Measurements from ENCODE around the gene ARHGAP27. TPM values are rescaled to one million over a fixed set of nuclear protein-coding genes. Genes with fewer than 3 reads are reported as not detected.

The ARHGAP27 gene
- total RNA-seq, 1 experiment from 2014 or later: 12.9 TPM

- no peak for TF ChIP-seq ZNF281 (CRISPR knock-in tag; IDR thresholded peaks at IDR 0.05)
- no peak for TF ChIP-seq CDX4 (CRISPR knock-in tag; IDR thresholded peaks at IDR 0.05; ENCODE audit: borderline replicate concordance)
Measured at GRCh38 chr17:45357364-45357997, 75.2 kb downstream of the ARHGAP27 start (continued).

GRCh38 chr17:45355087-45355486, 77.6 kb downstream of the ARHGAP27 start:
- no peak for ATAC-seq
- Mint-ChIP-seq H3K9me3 (peaks cover 21% of the 10 kb centered on the region), H3K36me3 (no peaks in the 10 kb centered on the region), H3K27ac (no peak overlapping the region), H3K4me3 (no peak overlapping the region), H3K4me1 (no peaks in the 10 kb centered on the region), H3K27me3 (ENCODE audit: low read depth) (peaks cover 19% of the 10 kb centered on the region)
- ChIA-PET POLR2A (interaction anchor here (0.6 kb wide), 1 partner anchor 76 kb away, joined by 7 read pairs; no protein-coding TSS in a partner anchor), CTCF (interaction anchor here (1.0 kb wide), 1 partner anchor 84 kb away, joined by 3 read pairs; no protein-coding TSS in a partner anchor)
- TF ChIP-seq NFE2L1 (CRISPR knock-in tag; IDR thresholded peaks at IDR 0.05): no peak
- TF ChIP-seq ZNF232 (CRISPR knock-in tag; IDR thresholded peaks at IDR 0.05): no peak
- no peak for TF ChIP-seq JUN (CRISPR knock-in tag; IDR thresholded peaks at IDR 0.05)
- no peak for TF ChIP-seq RELA (CRISPR knock-in tag; IDR thresholded peaks at IDR 0.05; ENCODE audit: borderline replicate concordance)
- TF ChIP-seq ZNF317 (CRISPR knock-in tag; IDR thresholded peaks at IDR 0.05; ENCODE audit: borderline replicate concordance, low read depth): no peak
- no peak for TF ChIP-seq IRF1 (CRISPR knock-in tag; IDR thresholded peaks at IDR 0.05)
- TF ChIP-seq SMAD3 (CRISPR knock-in tag; IDR thresholded peaks at IDR 0.05; ENCODE audit: borderline replicate concordance): no peak
- no peak for TF ChIP-seq KAT7 (CRISPR knock-in tag; IDR thresholded peaks at IDR 0.05; ENCODE audit: borderline replicate concordance)
- TF ChIP-seq GABPB1 (CRISPR knock-in tag; IDR thresholded peaks at IDR 0.05): no peak
- no peak for TF ChIP-seq ATF1 (CRISPR knock-in tag; IDR thresholded peaks at IDR 0.05)
- TF ChIP-seq AFF4 (CRISPR knock-in tag; IDR thresholded peaks at IDR 0.05; ENCODE audit: borderline replicate concordance): no peak
- peak; percentile 1 for DNase-seq (ENCODE audit: low spot score)

GRCh38 chr17:45353043-45353442, 79.6 kb downstream of the ARHGAP27 start:
- Mint-ChIP-seq H3K9me3 (peaks cover 21% of the 10 kb centered on the region), H3K27me3 (ENCODE audit: low read depth) (peaks cover 21% of the 10 kb centered on the region), H3K27ac (no peak overlapping the region), H3K4me3 (no peak overlapping the region), H3K4me1 (no peaks in the 10 kb centered on the region), H3K36me3 (no peaks in the 10 kb centered on the region)
- DNase-seq (ENCODE audit: low spot score): no peak
- ChIA-PET POLR2A (no interaction called here), CTCF (no interaction called here)
- ATAC-seq: no peak
- TF ChIP-seq ZNF263 (CRISPR knock-in tag; IDR thresholded peaks at IDR 0.05; ENCODE audit: low read depth) (no peak), PRDM15 (CRISPR knock-in tag; IDR thresholded peaks at IDR 0.05) (no peak), HMGXB4 (CRISPR knock-in tag; IDR thresholded peaks at IDR 0.05) (no peak), ZNF671 (CRISPR knock-in tag; IDR thresholded peaks at IDR 0.05) (no peak)

Data from WTC11 (cell line).